HS-27A (cell line): ENCODE measurements around the gene PAMR1.

Experiments used
- DNase-seq: peaks from one replicate; pipeline ENCODE4 v3.0.0-alpha.2; 2012; ENCODE audit warnings: low read depth, missing footprints

The PAMR1 gene

GRCh38 chr11:35459489-35459888, 65.9 kb downstream of the PAMR1 start:
- DNase-seq = no peak

- no peak for DNase-seq
Observed at GRCh38 chr11:35458846-35459245, 66.6 kb downstream of the PAMR1 start.

- DNase-seq = no peak
Observed at GRCh38 chr11:35454362-35454761, 71.1 kb downstream of the PAMR1 start.

DNA sequence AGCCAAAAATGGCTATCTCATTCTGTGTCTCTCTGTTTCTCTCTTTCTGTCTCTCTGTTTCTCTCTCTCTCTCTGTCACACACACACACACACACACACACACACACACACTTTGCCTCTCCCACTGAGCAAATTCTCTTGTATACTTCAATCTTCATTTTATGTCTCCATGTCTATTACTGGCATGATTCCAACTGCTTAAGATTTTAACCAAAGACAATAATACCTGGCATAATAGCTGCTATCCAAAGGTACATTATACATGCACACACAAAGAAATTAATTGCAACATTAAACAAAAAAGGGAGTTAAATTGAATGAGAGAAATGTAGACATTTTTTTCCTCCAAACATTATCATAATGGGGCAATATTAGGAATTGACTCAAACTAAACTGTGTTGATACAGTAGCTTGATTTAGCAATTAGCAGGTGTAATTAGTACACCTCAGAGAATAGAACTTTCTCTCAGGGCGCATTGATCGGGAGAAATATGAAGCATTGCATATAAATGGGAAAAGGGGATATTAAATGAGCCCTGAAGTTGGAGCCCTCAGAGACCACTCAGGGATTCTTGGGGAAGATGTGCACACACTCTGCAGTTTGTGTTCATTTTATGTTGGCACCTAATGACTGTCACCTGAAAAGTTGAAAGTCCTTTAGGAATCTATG, 88.7 kb downstream of the PAMR1 start:
- no peak for DNase-seq

DNA sequence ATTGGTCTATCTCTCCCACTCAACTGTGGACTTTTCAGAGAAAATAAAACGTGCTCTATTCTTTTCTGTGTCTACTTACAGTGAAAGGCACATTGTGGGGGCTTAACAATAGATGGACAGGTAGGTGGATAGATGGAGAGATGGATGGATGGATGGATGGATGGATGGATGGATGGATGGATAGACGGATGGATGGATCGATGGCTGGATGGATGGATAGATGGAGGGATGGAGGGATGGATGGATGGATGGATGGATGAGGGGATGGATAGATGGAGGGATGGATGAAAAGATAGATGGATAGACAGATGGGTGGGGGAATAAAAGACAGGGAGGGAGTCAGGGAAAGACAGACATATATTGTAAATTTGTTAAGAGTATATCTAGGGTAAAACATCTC, 91.8 kb downstream of the PAMR1 start:
- no peak for DNase-seq

GRCh38 chr11:35432464-35432863, 93.0 kb downstream of the PAMR1 start:
- no peak for DNase-seq

GRCh38 chr11:35427071-35427470, 98.3 kb downstream of the PAMR1 start:
- DNase-seq = no peak

GRCh38 chr11:35426351-35426750, 99.1 kb downstream of the PAMR1 start:
- DNase-seq = no peak

- DNase-seq = no peak
Observed at GRCh38 chr11:35425603-35426212, 99.7 kb downstream of the PAMR1 start.

GRCh38 chr11:35424157-35424940, 101.1 kb downstream of the PAMR1 start:
- DNase-seq = no peak

DNA sequence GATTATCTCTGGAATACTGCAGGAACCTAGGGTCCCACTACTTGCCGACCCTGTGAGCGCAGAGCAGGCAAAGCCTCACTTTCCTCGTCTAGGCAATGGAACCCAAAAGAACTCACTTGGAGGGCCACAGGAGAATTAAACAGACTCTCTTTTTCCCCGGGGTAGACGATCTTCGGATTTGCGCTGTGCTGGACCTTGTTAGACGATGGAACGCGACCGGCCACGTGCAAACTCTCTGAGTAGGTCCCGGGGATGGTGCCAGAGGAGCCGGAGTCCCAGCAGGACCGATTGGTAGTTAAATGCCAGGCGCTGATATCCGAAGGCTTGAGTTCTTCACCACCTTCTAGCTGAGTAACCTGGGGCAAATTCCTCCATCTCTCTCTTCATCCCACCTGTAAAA, 105.0 kb downstream of the PAMR1 start:
- DNase-seq = no peak

GRCh38 chr11:35419830-35420333, 105.5 kb downstream of the PAMR1 start:
- DNase-seq = no peak

GRCh38 chr11:35419184-35419829, 106.1 kb downstream of the PAMR1 start, which contains the start of gene SLC1A2:
TSS of gene SLC1A2 (minus strand) at chr11:35419558. CDS start at chr11:35418966, 592 bp downstream.
- DNase-seq = no peak

DNA sequence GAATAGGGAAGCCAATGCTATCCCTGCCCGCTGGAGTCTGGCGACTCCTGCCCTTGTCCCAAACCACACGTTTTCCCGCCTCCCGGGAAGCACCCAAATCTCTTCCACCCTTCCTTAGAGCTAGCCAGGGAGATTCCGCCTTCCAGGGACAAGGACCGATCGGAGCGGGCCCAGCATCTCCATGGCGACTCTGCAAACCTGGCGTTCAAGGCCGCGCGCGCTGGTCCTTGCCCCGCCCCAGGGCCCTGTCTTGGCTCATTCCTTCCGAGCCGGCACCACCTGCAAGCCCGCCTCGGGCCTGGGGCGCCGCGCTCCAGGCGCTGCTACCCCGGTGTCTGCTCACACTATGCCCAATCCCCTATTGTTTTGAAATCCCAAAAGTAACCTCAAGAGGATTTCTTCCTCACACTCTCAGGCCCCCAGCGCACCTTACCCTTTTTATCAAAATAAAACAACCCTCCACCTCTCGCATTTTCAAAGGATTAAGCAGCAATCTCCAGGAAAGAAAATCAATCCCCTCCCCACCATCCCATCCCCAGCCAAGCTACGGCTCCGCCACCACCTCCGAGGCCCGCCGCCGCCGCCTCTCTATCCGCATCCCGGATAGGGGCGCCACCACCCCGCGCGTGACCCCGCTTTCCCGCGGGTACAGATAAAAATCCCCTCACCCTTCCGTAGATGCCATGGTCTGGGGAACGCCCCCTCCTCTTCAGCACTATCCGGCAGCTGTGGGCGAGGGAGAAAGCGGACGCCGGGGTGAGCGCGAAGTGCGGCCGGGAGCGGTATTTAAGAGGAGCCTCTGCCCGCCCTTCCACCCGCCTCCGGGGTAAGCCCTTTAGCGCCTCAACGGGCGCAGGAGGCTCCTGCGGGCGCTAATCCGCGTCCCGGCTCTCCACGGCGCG, 106.9 kb downstream of the PAMR1 start:
- no peak for DNase-seq

- DNase-seq = no peak
Observed at GRCh38 chr11:35415487-35415886, 109.9 kb downstream of the PAMR1 start.

GRCh38 chr11:35414776-35415175, 110.6 kb downstream of the PAMR1 start:
- DNase-seq = no peak

DNA sequence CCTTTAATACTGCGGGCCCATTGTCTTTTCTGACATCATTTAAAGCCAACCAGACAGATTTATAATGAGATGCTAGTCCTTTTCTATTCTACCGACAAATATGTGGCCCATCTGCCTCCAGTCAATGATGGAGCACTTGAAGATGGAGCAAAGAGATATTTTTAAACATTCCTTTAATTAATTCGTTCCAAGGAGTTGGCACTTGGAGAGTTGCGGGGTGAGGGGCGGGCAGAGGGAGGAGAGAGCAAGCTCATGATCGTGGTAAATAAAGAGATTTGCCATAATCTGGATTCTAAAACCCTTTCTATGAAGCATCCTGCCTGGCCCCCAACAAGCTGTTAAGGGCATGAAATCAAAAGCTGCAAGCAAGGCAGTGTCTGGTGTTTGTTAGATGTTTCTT, 111.1 kb downstream of the PAMR1 start:
- DNase-seq = no peak

DNA sequence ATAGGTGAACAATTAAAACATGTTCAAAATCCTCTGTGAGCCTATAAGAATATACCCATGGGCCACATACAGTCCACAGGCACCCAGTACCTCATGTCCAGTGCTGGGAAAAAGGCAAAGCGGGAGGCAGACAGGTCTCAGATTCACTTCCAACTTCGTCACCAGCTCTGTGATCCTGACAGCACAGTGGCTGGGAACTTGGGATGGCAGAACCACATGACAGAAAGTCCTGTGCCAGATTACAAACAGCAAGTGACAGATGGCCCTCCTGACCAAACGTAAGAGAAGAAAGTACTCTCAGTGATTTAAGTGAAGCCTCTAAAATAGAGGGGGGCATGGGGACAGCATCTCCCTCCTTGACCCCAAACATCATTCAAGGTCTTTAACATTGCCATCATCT, 111.8 kb downstream of the PAMR1 start:
- DNase-seq = no peak

GRCh38 chr11:35412285-35412684, 113.1 kb downstream of the PAMR1 start:
- DNase-seq = no peak

DNA sequence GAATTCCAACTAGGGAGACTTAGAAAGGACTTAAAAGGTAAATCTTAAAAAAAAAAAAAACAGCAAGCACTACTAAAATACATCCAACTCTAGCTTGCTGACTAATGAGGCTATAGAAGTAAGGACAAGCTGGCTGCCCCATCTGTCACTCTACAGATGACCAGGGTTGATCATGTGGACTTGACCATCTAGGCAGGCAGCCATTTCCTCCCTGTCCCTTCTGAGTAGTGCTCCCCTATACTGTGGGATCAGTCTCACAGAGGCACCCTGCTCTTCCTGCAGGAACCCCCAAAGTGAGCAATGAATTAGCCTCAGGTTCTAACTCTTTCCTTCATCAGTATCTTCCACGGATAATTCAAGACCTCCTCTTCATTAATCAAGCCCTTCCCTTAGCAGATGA, 118.4 kb downstream of the PAMR1 start:
- DNase-seq = no peak

- DNase-seq = peak; percentile 38
Observed at GRCh38 chr11:35404388-35404775, 121.0 kb downstream of the PAMR1 start.
